Gastroesophageal sphincter (tissue), 3 donors: ENCODE data around the gene ATP13A2.

Experiments
- CTCF ChIP-seq, 4 experiments: fragments of 200-600 bp in 2 of 4; fragments of 450-650 bp in 2 of 4; sonication (generic) in 1 of 4; IDR thresholded peaks; one replicate each; pipeline ENCODE4 v1.5.1; 2017 to 2019; ENCODE audit warnings: antibody characterized with exemption in 4 of 4, mild to moderate bottlenecking in 2 of 4, moderate library complexity in 2 of 4
- EP300 ChIP-seq: sonication (generic); formaldehyde crosslinking; IDR thresholded peaks from one replicate; pipeline ENCODE4 v1.6.1; 2017; ENCODE audit warnings: antibody characterized with exemption, mild to moderate bottlenecking
- POLR2A ChIP-seq, 2 donors: fragments of 450-650 bp; IDR thresholded peaks; one replicate each; pipeline ENCODE4 v1.6.1; 2017; ENCODE audit warnings: antibody characterized with exemption in 2 of 2, mild to moderate bottlenecking in 2 of 2, moderate library complexity in 1 of 2
- POLR2AphosphoS5 ChIP-seq: sonication (generic); formaldehyde crosslinking; IDR thresholded peaks from one replicate; pipeline ENCODE4 v1.6.1; 2017; ENCODE audit warnings: antibody characterized with exemption

GRCh38 chr1:16986560-16986959 is 25.2 kb downstream of the ATP13A2 start:
- TF ChIP-seq POLR2AphosphoS5 (no peak), CTCF (IDR thresholded peaks at IDR 0.05) (no peak), EP300 (no peak), POLR2A (IDR thresholded peaks at IDR 0.05) (no peak)
